GM18498 (cell line): ENCODE measurements around the gene TERB2.
"Not testable (repeated sequence)": the region's sequence is repeated elsewhere in the genome, so short reads cannot be mapped to it uniquely, and the experiment has no call there.

Experiments used
- ATAC-seq: cut with Tn5 transposase; IDR thresholded peaks from one replicate; pipeline ENCODE4 v1.9.1; 2021; ENCODE audit warnings: mild to moderate bottlenecking, moderate library complexity; ENCODE audit not compliant: unreplicated experiment

TERB2 gene

GRCh38 chr15:44956388-44956787, at the start of gene TERB2:
Gene TERB2, plus strand, starts transcription at chr15:44956687. Its CDS starts 32 bp downstream, at chr15:44956719.
- ATAC-seq = no peak

GRCh38 chr15:44909423-44909822, 47.1 kb upstream of the TERB2 start:
- ATAC-seq = no peak

- no peak for ATAC-seq
These were observed 45.4 kb upstream of the TERB2 start for GRCh38 chr15:44910981-44911625.

- not testable (repeated sequence) for ATAC-seq
These were observed 44.3 kb upstream of the TERB2 start for GRCh38 chr15:44912186-44912585.

GRCh38 chr15:44912974-44913448, 43.5 kb upstream of the TERB2 start:
- not testable (repeated sequence) for ATAC-seq

- no peak for ATAC-seq
These were observed 38.4 kb upstream of the TERB2 start for GRCh38 chr15:44918136-44918535.

- ATAC-seq = not testable (repeated sequence)
These were observed 27.8 kb upstream of the TERB2 start for GRCh38 chr15:44928658-44929057.

- ATAC-seq = not testable (repeated sequence)
These were observed 26.2 kb upstream of the TERB2 start for GRCh38 chr15:44930283-44930682.

GRCh38 chr15:44958302-44958701, 1.8 kb downstream of the TERB2 start:
- not testable (repeated sequence) for ATAC-seq

- ATAC-seq = no peak
These were observed 12.0 kb downstream of the TERB2 start for GRCh38 chr15:44968475-44968874.

- ATAC-seq = no peak
These were observed 14.5 kb downstream of the TERB2 start for GRCh38 chr15:44971036-44971435.

GRCh38 chr15:44976183-44976582, 19.7 kb downstream of the TERB2 start:
- ATAC-seq = not testable (repeated sequence)

GRCh38 chr15:44977781-44978180, 21.3 kb downstream of the TERB2 start:
- ATAC-seq = not testable (repeated sequence)

- ATAC-seq = not testable (repeated sequence)
These were observed 23.3 kb downstream of the TERB2 start for GRCh38 chr15:44979617-44980339.

- ATAC-seq = not testable (repeated sequence)
These were observed 27.7 kb downstream of the TERB2 start for GRCh38 chr15:44984144-44984543.

GRCh38 chr15:44986346-44987055, 30.0 kb downstream of the TERB2 start:
- not testable (repeated sequence) for ATAC-seq

GRCh38 chr15:44987711-44988110, 31.2 kb downstream of the TERB2 start:
- not testable (repeated sequence) for ATAC-seq

- not testable (repeated sequence) for ATAC-seq
These were observed 31.8 kb downstream of the TERB2 start for GRCh38 chr15:44988184-44988869.

GRCh38 chr15:44988870-44989219, 32.4 kb downstream of the TERB2 start:
- ATAC-seq = not testable (repeated sequence)

GRCh38 chr15:44997632-44998031, 41.1 kb downstream of the TERB2 start:
- not testable (repeated sequence) for ATAC-seq

GRCh38 chr15:44999105-44999504, 42.6 kb downstream of the TERB2 start:
- ATAC-seq = no peak
